HG02943 (cell line): ENCODE data around the gene ANTXR2.
"Not testable (repeated sequence)": the region's sequence is repeated elsewhere in the genome, so short reads cannot be mapped to it uniquely, and the experiment has no call there.

Experiments used
- ATAC-seq: cut with Tn5 transposase; IDR thresholded peaks from one replicate; pipeline ENCODE4 v1.9.1; 2021; ENCODE audit warnings: mild to moderate bottlenecking, low read depth, moderate library complexity; ENCODE audit not compliant: unreplicated experiment

The ANTXR2 gene

GRCh38 chr4:79934660-79935059, 138.4 kb downstream of the ANTXR2 start:
- no peak for ATAC-seq

- no peak for ATAC-seq
Observed at GRCh38 chr4:79927931-79928330, 145.1 kb downstream of the ANTXR2 start.

- no peak for ATAC-seq
Observed at GRCh38 chr4:79923281-79923680, 149.7 kb downstream of the ANTXR2 start.

GRCh38 chr4:79922011-79922410, 151.0 kb downstream of the ANTXR2 start:
- no peak for ATAC-seq

GRCh38 chr4:79920163-79920853, 152.7 kb downstream of the ANTXR2 start:
- ATAC-seq: no peak

- ATAC-seq: no peak
Observed at GRCh38 chr4:79918292-79918691, 154.7 kb downstream of the ANTXR2 start.

GRCh38 chr4:79917246-79917645, 155.8 kb downstream of the ANTXR2 start:
- ATAC-seq: no peak

GRCh38 chr4:79915246-79915645, 157.8 kb downstream of the ANTXR2 start:
- ATAC-seq: no peak

- no peak for ATAC-seq
Observed at GRCh38 chr4:79913581-79913980, 159.4 kb downstream of the ANTXR2 start.

GRCh38 chr4:79907001-79907400, 166.0 kb downstream of the ANTXR2 start:
- no peak for ATAC-seq

GRCh38 chr4:79906303-79906702, 166.7 kb downstream of the ANTXR2 start:
- no peak for ATAC-seq

GRCh38 chr4:79905212-79905611, 167.8 kb downstream of the ANTXR2 start:
- no peak for ATAC-seq

GRCh38 chr4:79904331-79904730, 168.7 kb downstream of the ANTXR2 start:
- ATAC-seq: no peak

GRCh38 chr4:79900182-79900581, 172.8 kb downstream of the ANTXR2 start:
- no peak for ATAC-seq

GRCh38 chr4:79899481-79899880, 173.5 kb downstream of the ANTXR2 start:
- no peak for ATAC-seq

GRCh38 chr4:79898055-79898454, 175.0 kb downstream of the ANTXR2 start:
- no peak for ATAC-seq

- no peak for ATAC-seq
Observed at GRCh38 chr4:79897174-79897573, 175.9 kb downstream of the ANTXR2 start.

- no peak for ATAC-seq
Observed at GRCh38 chr4:79893456-79893855, 179.6 kb downstream of the ANTXR2 start.

GRCh38 chr4:79889026-79889425, 184.0 kb downstream of the ANTXR2 start:
- not testable (repeated sequence) for ATAC-seq

- ATAC-seq: no peak
Observed at GRCh38 chr4:79886557-79886956, 186.5 kb downstream of the ANTXR2 start.

- ATAC-seq: no peak
Observed at GRCh38 chr4:79886021-79886420, 187.0 kb downstream of the ANTXR2 start.

GRCh38 chr4:79883290-79883689, 189.7 kb downstream of the ANTXR2 start:
- no peak for ATAC-seq

- ATAC-seq: no peak
Observed at GRCh38 chr4:79882806-79883205, 190.2 kb downstream of the ANTXR2 start.
